ENCODE measurements around the gene FRY.

FRY gene

GRCh38 chr13:32316028-32316339 is 284.4 kb downstream of the FRY start:
- DNase-seq = no peak

DNA sequence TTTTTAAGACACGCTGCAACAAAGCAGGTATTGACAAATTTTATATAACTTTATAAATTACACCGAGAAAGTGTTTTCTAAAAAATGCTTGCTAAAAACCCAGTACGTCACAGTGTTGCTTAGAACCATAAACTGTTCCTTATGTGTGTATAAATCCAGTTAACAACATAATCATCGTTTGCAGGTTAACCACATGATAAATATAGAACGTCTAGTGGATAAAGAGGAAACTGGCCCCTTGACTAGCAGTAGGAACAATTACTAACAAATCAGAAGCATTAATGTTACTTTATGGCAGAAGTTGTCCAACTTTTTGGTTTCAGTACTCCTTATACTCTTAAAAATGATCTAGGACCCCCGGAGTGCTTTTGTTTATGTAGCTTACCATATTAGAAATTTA is 284.9 kb downstream of the FRY start:
- DNase-seq = no peak

GRCh38 chr13:32317716-32318465 is 286.3 kb downstream of the FRY start:
- no peak for DNase-seq

GRCh38 chr13:32320528-32320927 is 289.0 kb downstream of the FRY start:
- no peak for DNase-seq

DNA sequence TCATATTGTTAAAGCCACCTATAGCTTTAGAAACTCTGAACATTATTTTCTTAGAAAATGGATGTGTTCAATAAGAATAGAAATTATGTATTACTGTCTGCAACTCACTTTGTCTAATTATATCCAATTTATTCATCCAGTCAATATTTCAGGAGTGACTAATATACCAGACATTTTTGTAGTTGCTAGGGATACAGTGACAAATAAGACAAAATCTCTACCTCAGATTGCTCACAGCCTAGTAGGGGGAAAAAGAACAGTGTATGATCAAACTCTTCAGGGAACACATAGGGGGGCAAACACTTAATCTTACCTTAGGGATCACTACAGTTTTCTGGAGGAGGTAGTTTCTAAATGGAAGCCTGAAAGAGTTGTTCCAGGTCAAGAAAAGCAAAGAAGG is 292.3 kb downstream of the FRY start:
- no peak for DNase-seq

GRCh38 chr13:32330441-32330840 is 298.9 kb downstream of the FRY start:
- DNase-seq = no peak

DNA sequence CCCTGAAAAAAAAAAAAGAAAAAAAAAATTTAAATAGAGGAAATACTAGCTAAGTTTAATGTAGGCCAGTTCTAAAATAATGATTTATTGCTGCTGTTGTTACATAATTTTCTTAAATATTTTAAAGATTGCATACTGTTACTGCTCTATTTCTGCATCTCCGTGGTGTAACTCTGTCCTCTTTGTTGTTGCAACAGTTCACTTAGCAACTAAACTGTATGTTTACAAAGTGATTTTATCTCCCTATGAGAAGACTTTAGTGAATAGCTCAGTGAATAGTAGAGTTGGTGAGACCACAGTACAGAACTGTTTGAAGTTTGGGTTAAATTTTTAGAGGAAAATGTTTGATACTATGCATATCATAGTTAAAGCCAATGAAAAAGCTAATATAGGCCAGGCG is 303.1 kb downstream of the FRY start:
- no peak for DNase-seq

DNA sequence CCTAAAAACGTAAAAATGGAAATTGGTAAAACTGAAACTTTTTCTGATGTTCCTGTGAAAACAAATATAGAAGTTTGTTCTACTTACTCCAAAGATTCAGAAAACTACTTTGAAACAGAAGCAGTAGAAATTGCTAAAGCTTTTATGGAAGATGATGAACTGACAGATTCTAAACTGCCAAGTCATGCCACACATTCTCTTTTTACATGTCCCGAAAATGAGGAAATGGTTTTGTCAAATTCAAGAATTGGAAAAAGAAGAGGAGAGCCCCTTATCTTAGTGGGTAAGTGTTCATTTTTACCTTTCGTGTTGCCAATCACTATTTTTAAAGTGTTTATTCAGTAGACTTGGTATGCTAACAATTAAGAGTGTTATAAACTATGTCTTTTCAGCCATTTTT is 309.3 kb downstream of the FRY start:
- no peak for DNase-seq

DNA sequence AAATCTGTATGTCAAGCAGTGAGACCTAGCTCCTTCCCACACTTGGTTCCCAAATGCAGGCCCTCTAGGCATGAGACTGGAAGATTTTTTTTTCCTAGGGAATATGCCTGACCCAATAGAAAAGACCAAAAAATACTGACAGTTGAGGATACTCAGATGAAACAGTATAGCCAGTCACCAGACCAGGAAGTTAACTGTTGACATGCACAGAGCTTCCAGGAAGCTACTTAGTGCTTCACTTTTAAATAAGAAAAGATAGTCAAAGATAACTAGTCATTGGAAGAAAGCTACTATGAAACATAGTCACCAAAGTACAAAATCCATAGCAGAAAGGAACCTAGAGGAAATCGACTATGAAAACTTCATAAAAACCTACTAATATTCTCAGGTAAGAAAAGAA is 316.1 kb downstream of the FRY start:
- no peak for DNase-seq

All from NCI-H187 (cell line).